ENCODE data around the gene BMP5. TPM values are rescaled to one million over a fixed set of nuclear protein-coding genes. Genes with fewer than 3 reads are reported as not detected.

The BMP5 gene
- total and polyA plus RNA-seq, 2 donors (not counting 3 experiments of a cell fraction or from before 2014, with no cell fraction given), result not detected

GRCh38 chr6:55794136-55794812 is 81.1 kb downstream of the BMP5 start:
- no peaks in the 10 kb centered on the region for H4K20me1 ChIP-seq (replicated peaks; ENCODE audit: control insufficient read depth, extremely low read depth, insufficient read depth, low read length)
- POLR2A ChIA-PET, result no interaction called here
- H3K27ac ChIP-seq (ENCODE audit: insufficient read depth, low read depth, low read length), result no peak overlapping the region
- no peaks in the 10 kb centered on the region for H3K36me3 ChIP-seq (ENCODE audit: control insufficient read depth in 2 of 2, extremely low read depth in 1 of 2, insufficient read depth in 2 of 2, low read length in 2 of 2)
- FAIRE-seq (peak; percentile 49), DNase-seq (ENCODE audit: low read depth, low spot score) (peak; percentile 60)
- no peak overlapping the region for H3K9ac ChIP-seq (replicated peaks; ENCODE audit: extremely low read depth, insufficient read depth, low read length)
- CTCF ChIA-PET, result interaction anchor here (1.1 to 1.3 kb wide), 2 partner anchors 33 to 90 kb away, joined by 3 to 4 read pairs; no protein-coding TSS in a partner anchor
- no peaks in the 10 kb centered on the region for H3K9me1 ChIP-seq (replicated peaks; ENCODE audit: control insufficient read depth, extremely low read depth, insufficient read depth, low read length)
- H2AFZ ChIP-seq (ENCODE audit: low read depth, low read length), result peak overlapping the region; percentile 59
- dilution Hi-C loops (cut with MboI; ENCODE audit: extremely low pct_ligation_motif_present, low sequenced_read_pairs), result no loop called here
- TF ChIP-seq MYC (IDR thresholded peaks at IDR 0.05; ENCODE audit: low read depth, low read length) (no peak), MAX (IDR thresholded peaks at IDR 0.05; ENCODE audit: insufficient read depth, insufficient read length) (no peak), CTCF (IDR thresholded peaks at IDR 0.05; ENCODE audit: extremely low read depth in 1 of 2, insufficient read depth in 1 of 2, low read depth in 1 of 2, low read length in 2 of 2) (no peak), GATA2 (IDR thresholded peaks at IDR 0.05; ENCODE audit: insufficient read depth, insufficient read length, low read depth, low read length) (no peak), POLR2AphosphoS5 (IDR thresholded peaks at IDR 0.05; ENCODE audit: insufficient read depth, low read depth, low read length) (no peak), FOS (IDR thresholded peaks at IDR 0.05; ENCODE audit: borderline replicate concordance, insufficient read depth, low read length) (peak; percentile 58), POLR2A (IDR thresholded peaks at IDR 0.05; ENCODE audit: low read depth, low read length) (no peak), JUN (IDR thresholded peaks at IDR 0.05; ENCODE audit: borderline replicate concordance, insufficient read depth, insufficient read length, low read depth) (peak; percentile 43), EZH2 (IDR thresholded peaks at IDR 0.05; ENCODE audit: borderline replicate concordance, low read depth, low read length, severe bottlenecking) (no peak)
- H3K27me3 ChIP-seq (ENCODE audit: control insufficient read depth in 2 of 2, insufficient read depth in 2 of 2, low read length in 2 of 2), result no peaks in the 10 kb centered on the region
- H3K79me2 ChIP-seq (ENCODE audit: control insufficient read depth, insufficient read depth, low read length), result no peaks in the 10 kb centered on the region
- peaks cover 4% of the 10 kb centered on the region for H3K4me1 ChIP-seq (ENCODE audit: control insufficient read depth, extremely low read depth, insufficient read depth, low read length)
- intact Hi-C loops (cut with micrococcal nuclease), result no loop called here
- no peaks in the 10 kb centered on the region for H3K9me3 ChIP-seq (replicated peaks; ENCODE audit: control insufficient read depth, insufficient read depth, low read length)
- no peak overlapping the region for H3K4me2 ChIP-seq (ENCODE audit: insufficient read depth, low read length)
- BruUV-seq (replicated peaks), result no TSS peak
- no peak overlapping the region for H3K4me3 ChIP-seq (replicated peaks in 1 of 3; ENCODE audit: insufficient read depth in 1 of 3, low read depth in 1 of 3, low read length in 3 of 3)

Data from endothelial cell of umbilical vein (primary cell).